NT2/D1 (cell line): ENCODE data around the gene ZNF319.

Experiments used
- SUZ12 ChIP-seq: IDR thresholded peaks from 2 replicates; pipeline ENCODE4 v1.6.1; 2011; ENCODE audit not compliant: insufficient read length, insufficient read depth; ENCODE audit errors: extremely low read depth
- YY1 ChIP-seq: IDR thresholded peaks from 2 replicates; pipeline ENCODE4 v1.6.1; 2011; ENCODE audit not compliant: insufficient read length, insufficient read depth
- ZNF274 ChIP-seq: IDR thresholded peaks from 2 replicates; pipeline ENCODE4 v1.6.1; 2011; ENCODE audit warnings: mild to moderate bottlenecking, low read depth, low read length

DNA sequence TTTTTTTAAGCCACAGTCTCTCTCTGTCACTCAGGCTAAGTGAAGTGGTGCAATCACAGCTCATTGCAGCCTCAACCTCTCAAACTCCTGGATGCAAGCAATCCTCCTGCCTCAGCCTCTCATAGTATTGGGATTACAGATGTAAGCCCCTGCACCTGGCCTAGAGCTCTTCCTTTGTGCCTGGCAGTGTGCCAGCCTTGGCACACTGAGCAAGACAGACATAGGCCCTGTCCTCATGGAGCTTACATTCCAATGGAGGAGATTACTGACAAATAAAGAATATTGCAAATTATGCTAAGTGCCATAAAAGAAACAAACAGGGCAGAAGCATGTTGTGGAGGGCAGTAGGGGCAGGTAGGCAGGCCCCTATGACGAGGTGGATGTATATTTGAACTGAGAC, 28.6 kb downstream of the ZNF319 start:
- no peak for TF ChIP-seq SUZ12
- TF ChIP-seq YY1 = no peak
- no peak for TF ChIP-seq ZNF274
